Esophagus muscularis mucosa (tissue), 4 donors: ENCODE measurements around the gene MPP2. TPM values are rescaled to one million over a fixed set of nuclear protein-coding genes. Genes with fewer than 3 reads are reported as not detected.

ENCODE experiments used
- DNase-seq: peaks from one replicate; pipeline ENCODE4 v3.0.0-alpha.2; 2017; ENCODE audit errors: extremely low spot score
- H3K27ac ChIP-seq, 4 donors: fragments of 200-600 bp; sonication (generic); replicated peaks in 1 of 4; 1 replicate in 3 of 4; 2 replicates in 1 of 4; pipeline ENCODE4 v1.5.1; 2016 to 2019; ENCODE audit warnings: mild to moderate bottlenecking in 1 of 4
- H3K27me3 ChIP-seq, 4 donors: fragments of 200-600 bp; sonication (generic); one replicate each; pipeline versions ENCODE4 v1.5.1 to v1.6.0; 2016 to 2019
- H3K36me3 ChIP-seq, 4 donors: fragments of 200-600 bp; sonication (generic); one replicate each; pipeline ENCODE4 v1.5.1; 2016 to 2019
- H3K4me1 ChIP-seq, 4 donors: fragments of 200-600 bp; sonication (generic); one replicate each; pipeline ENCODE4 v1.5.1; 2016 to 2019
- H3K4me3 ChIP-seq, 4 donors: fragments of 200-600 bp; sonication (generic); 1 replicate in 2 of 4; 2 replicates in 2 of 4; pipeline ENCODE4 v1.5.1; 2016 to 2019; ENCODE audit warnings: mild to moderate bottlenecking in 4 of 4, moderate library complexity in 1 of 4
- H3K9me3 ChIP-seq, 4 donors: fragments of 200-600 bp; sonication (generic); 1 replicate in 3 of 4; 2 replicates in 1 of 4; pipeline ENCODE4 v1.5.1; 2016 to 2019
- CTCF ChIP-seq, 3 experiments: fragments of 200-600 bp in 2 of 3; fragments of 450-650 bp in 1 of 3; sonication (generic) in 2 of 3; IDR thresholded peaks; one replicate each; pipeline ENCODE4 v1.5.1; 2017 to 2019; ENCODE audit warnings: antibody characterized with exemption in 3 of 3, mild to moderate bottlenecking in 2 of 3, moderate library complexity in 1 of 3
- EP300 ChIP-seq: sonication (generic); formaldehyde crosslinking; IDR thresholded peaks from one replicate; pipeline ENCODE4 v1.6.1; 2017; ENCODE audit warnings: antibody characterized with exemption
- POLR2A ChIP-seq: fragments of 450-650 bp; IDR thresholded peaks from one replicate; pipeline ENCODE4 v1.6.1; 2017; ENCODE audit warnings: antibody characterized with exemption, moderate library complexity, mild to moderate bottlenecking, low read depth
- POLR2AphosphoS5 ChIP-seq, 2 donors: sonication (generic); formaldehyde crosslinking; IDR thresholded peaks; one replicate each; pipeline ENCODE4 v1.6.1; 2017; ENCODE audit warnings: antibody characterized with exemption in 2 of 2
- WGBS: methylation state at CpG from one replicate; pipeline ENCODE4 v1.1.5; 2018; 5-methylcytosine and 5-hydroxymethylcytosine counted together
- intact Hi-C: fragments of 100-400 bp; cut with DNase I; formaldehyde crosslinking; loops from one replicate; pipeline ENCODE4 v1.15.1; 2023
- total RNA-seq, 4 donors: library from RNA; depleted of rRNA; stranded (reverse); fragments of >200 nt; gene quantifications; one replicate each; pipeline versions ENCODE4 v1.1.0 to v1.2.1, GENCODE V29; 2016

The MPP2 gene
- total RNA-seq, 4 donors from 2014 or later: 13.3 to 15.9 (median 15.6) TPM

GRCh38 chr17:43848601-43849000 lies 58.7 kb downstream of the MPP2 start:
- intact Hi-C loops: loop anchor here (5.0 kb wide), 2 partner anchors 66 to 151 kb away; partner anchors contain the start of gene CFAP97D1
- peaks cover 0 to 25% (median 0%) of the 10 kb centered on the region in 4 donors for H3K27me3 ChIP-seq
- TF ChIP-seq POLR2A (no peak), POLR2AphosphoS5 (IDR thresholded peaks at IDR 0.05) (no peak), EP300 (no peak), CTCF (IDR thresholded peaks at IDR 0.05) (no peak)
- H3K4me1 ChIP-seq: peaks cover 5 to 19% (median 14%) of the 10 kb centered on the region in 4 donors
- H3K36me3 ChIP-seq: no peaks in the 10 kb centered on the region
- no peak overlapping the region for H3K27ac ChIP-seq
- no peak overlapping the region for H3K4me3 ChIP-seq
- no peaks in the 10 kb centered on the region for H3K9me3 ChIP-seq
- DNase-seq: no peak
- 84% methylated on average over 10 of the region's 10 CpGs for WGBS

- no peak within 1 kb of the TSS for H3K27ac ChIP-seq
- WGBS: 41% methylated on average over 15 of the region's 17 CpGs
- peak within 1 kb of the TSS in 2 of 4 donors; percentile 5 to 10 for H3K4me3 ChIP-seq
- peaks cover 0 to 9% (median 0%) of the 10 kb centered on the region in 4 donors for H3K27me3 ChIP-seq
- H3K36me3 ChIP-seq: no peaks in the 10 kb centered on the region
- TF ChIP-seq POLR2A (no peak), CTCF (IDR thresholded peaks at IDR 0.05) (no peak), POLR2AphosphoS5 (IDR thresholded peaks at IDR 0.05) (no peak), EP300 (no peak)
- intact Hi-C loops: loop anchor here (5.0 kb wide), 2 partner anchors 65 to 150 kb away; partner anchors contain the start of gene CFAP97D1
- peaks cover 5 to 24% (median 18%) of the 10 kb centered on the region in 4 donors for H3K4me1 ChIP-seq
- DNase-seq: no peak
- no peaks in the 10 kb centered on the region for H3K9me3 ChIP-seq
These were observed 60.4 kb downstream of the MPP2 start, which contains the start of gene CD300LG for GRCh38 chr17:43846963-43847371. Gene CD300LG, plus strand, starts transcription at chr17:43847176. Its CDS starts 41 bp downstream, at chr17:43847217.

- peak; percentile 96 to 100 (median 98) for TF ChIP-seq CTCF (IDR thresholded peaks at IDR 0.05)
- TF ChIP-seq EP300: no peak
- peak; percentile 62 to 66 for TF ChIP-seq POLR2AphosphoS5 (IDR thresholded peaks at IDR 0.05)
- no peak for TF ChIP-seq POLR2A
- H3K4me1 ChIP-seq: peaks cover 5 to 31% (median 25%) of the 10 kb centered on the region in 4 donors
- H3K4me3 ChIP-seq: no peak overlapping the region
- no peaks in the 10 kb centered on the region for H3K36me3 ChIP-seq
- 25% methylated on average over 8 of the region's 13 CpGs for WGBS
- H3K27ac ChIP-seq: no peak overlapping the region
- intact Hi-C loops: loop anchor here (5.0 kb wide), 2 partner anchors 64 to 149 kb away; partner anchors contain the start of gene CFAP97D1
- DNase-seq: peak; percentile 94
- no peaks in the 10 kb centered on the region for H3K9me3 ChIP-seq
- peaks cover 0 to 6% (median 0%) of the 10 kb centered on the region in 4 donors for H3K27me3 ChIP-seq
These were observed 61.1 kb downstream of the MPP2 start for GRCh38 chr17:43846221-43846712.

- Histone ChIP-seq H3K4me1 (peaks cover 5 to 36% (median 29%) of the 10 kb centered on the region in 4 donors), H3K36me3 (no peaks in the 10 kb centered on the region), H3K27me3 (peaks cover 0 to 5% (median 0%) of the 10 kb centered on the region in 4 donors), H3K4me3 (no peak overlapping the region), H3K9me3 (no peaks in the 10 kb centered on the region), H3K27ac (no peak overlapping the region)
- intact Hi-C loops: loop anchor here (5.0 kb wide), 2 partner anchors 63 to 148 kb away; partner anchors contain the start of gene CFAP97D1
- TF ChIP-seq POLR2AphosphoS5 (IDR thresholded peaks at IDR 0.05): no peak
- no peak for TF ChIP-seq CTCF (IDR thresholded peaks at IDR 0.05)
- TF ChIP-seq POLR2A: no peak
- no peak for TF ChIP-seq EP300
- DNase-seq: no peak
- WGBS: 60% methylated on average over 4 of the region's 4 CpGs
These were observed 61.6 kb downstream of the MPP2 start for GRCh38 chr17:43845766-43846165.
